Measurements from ENCODE around the gene MCTP2.

Gene MCTP2

DNA sequence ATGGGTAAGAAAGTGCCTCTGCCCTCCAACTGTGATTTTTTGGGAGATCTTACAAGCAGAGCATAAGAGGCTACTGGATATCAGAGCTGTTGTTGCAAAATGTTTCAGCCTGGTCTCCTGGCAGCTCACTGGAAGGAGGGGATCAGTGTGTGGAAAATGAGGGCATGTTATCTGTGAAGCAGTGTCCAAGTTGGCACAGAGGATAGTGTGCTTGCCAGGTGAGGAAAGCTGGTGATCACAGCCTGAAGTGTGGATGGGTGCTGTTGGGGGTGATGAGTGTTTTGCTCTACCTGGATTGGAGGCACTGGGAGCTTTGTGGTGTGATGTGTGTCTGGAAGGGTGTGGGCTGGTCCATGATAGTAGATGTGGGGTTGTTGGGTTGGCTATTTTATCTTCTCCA lies 69.3 kb downstream of the MCTP2 start:
- DNase-seq, result no peak

GRCh38 chr15:94305133-94305532 lies 73.8 kb downstream of the MCTP2 start:
- no peak for DNase-seq

- DNase-seq, result no peak
Measured at GRCh38 chr15:94306700-94307650, 75.6 kb downstream of the MCTP2 start.

DNA sequence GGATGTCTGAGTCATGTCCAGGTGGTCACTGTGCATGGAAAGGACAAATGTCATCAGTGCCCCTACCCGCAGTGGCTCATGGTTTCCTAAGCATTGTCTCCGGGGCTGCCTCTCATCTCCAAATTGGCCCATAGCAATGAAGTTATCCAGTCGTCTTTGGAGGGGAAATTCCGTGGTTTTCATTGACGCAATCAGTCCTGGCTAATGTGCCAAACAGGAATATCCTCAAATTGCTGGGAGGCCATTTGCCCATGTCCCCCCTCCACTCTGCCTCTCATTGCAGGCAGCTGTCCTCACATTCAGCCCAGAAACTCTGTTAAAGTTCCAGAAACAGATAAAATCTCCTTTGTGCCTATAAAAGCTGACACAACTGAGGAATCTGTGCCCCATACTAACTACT lies 81.6 kb downstream of the MCTP2 start:
- no peak for DNase-seq

DNA sequence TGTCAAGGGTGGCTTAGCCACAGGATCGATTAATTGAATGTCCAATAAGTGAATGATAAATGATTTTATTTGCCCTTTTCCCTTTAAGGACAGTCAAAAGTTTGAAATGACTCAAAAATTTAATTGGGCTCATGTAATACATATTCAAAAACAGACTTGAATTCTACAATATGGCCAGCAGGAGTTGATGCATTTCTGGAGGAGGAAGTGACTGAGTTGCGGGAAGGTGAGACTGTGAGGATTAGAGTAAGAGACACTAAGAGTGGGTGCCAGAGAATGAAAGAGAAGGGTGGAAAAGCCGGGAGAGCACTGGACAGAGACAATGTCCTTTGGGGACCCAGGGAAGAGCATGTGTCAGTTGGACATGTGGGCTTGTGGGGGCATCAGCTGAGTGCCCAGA lies 83.3 kb downstream of the MCTP2 start:
- no peak for DNase-seq

- DNase-seq, result no peak
Measured at GRCh38 chr15:94317211-94317610, 85.8 kb downstream of the MCTP2 start.

DNA sequence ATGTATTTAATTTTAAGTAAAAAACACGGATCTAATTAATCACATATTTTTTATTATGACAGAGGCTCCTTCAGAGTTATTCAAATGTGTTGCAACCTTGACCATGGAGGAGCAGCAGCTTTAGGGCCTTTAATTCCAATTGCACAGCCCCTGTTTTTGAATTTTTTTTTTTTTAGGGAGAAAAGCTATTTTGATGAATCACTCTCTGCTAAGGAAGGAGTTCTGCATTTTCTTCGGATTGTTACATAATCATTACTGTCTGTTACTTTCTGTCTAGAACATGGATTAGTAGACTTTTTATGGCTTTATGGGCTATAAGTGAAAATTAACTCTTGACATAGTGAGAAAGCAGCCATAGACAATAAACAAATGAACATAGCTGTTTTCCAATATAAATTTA lies 90.8 kb downstream of the MCTP2 start:
- no peak for DNase-seq

DNA sequence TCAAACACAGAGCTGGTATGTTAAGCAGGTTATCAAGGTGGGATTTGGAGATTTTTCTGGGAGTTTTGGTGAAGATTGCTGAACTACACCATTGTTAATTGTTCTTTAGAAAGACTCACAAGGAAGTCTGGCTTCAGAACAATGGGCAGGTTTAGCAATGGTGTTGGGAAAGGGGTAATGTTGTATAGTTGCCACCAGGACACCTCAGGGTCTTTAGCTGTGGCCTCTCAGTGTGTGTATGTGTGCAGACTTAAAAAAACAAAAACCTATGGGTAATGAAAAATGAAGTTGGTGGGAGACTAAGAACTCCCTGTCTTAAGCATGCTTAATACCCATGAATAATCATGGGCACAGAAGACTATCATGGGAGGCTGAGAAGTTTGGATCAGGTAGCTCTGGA lies 91.7 kb downstream of the MCTP2 start:
- DNase-seq, result no peak

GRCh38 chr15:94324117-94324826 lies 92.9 kb downstream of the MCTP2 start:
- no peak for DNase-seq

DNA sequence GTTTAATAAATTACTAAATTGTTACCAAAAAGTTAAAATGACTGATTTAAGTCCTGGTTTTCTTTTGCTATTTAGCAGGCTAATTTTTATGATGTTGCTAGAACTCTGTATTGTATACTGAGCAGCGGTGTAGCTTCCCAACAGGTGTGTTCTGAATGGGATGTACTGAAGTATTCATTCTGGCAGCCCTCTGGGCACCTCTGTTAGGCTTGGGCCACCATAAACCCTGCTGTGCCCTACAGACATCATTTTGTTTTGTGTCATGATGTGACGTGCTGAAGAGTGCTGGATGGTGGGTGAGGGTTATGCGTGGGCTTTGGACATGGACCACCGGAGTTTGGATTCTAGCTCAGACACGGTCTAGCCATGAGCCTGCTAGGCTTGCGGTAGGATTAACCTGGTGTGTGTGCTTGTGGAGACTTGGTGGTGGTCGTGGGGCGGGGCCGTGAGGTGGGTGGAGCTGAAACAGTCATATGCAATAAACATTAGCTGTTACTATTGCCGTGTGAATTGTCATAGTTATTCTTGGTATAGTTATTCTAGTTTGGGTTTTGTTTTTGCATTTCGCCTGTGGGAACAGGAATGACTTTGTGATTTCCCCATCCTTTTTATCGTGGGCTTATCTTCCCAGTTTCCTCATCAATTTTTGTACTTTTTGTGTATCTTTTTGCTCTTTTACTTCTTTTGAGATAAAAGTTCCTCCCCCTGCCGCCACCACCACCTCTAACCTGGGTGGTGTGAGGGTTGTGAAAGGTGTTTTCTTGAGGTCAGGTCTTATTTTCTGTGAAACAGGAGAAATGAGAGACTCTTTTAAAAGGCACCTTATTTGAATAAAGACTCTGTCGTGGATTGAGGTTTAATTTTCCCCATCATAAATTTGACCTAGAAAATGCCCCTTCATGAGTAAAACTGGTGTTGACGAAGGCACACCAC lies 93.7 kb downstream of the MCTP2 start:
- no peak for DNase-seq

- DNase-seq, result no peak
Measured at GRCh38 chr15:94327356-94327936, 96.1 kb downstream of the MCTP2 start.

GRCh38 chr15:94331731-94332130 lies 100.4 kb downstream of the MCTP2 start:
- DNase-seq, result no peak

- DNase-seq, result no peak
Measured at GRCh38 chr15:94335616-94336015, 104.3 kb downstream of the MCTP2 start.

- no peak for DNase-seq
Measured at GRCh38 chr15:94336817-94337467, 105.6 kb downstream of the MCTP2 start.

- no peak for DNase-seq
Measured at GRCh38 chr15:94338243-94338846, 107.0 kb downstream of the MCTP2 start.

GRCh38 chr15:94346282-94346681 lies 114.9 kb downstream of the MCTP2 start:
- DNase-seq, result no peak

GRCh38 chr15:94348084-94348483 lies 116.7 kb downstream of the MCTP2 start:
- no peak for DNase-seq

DNA sequence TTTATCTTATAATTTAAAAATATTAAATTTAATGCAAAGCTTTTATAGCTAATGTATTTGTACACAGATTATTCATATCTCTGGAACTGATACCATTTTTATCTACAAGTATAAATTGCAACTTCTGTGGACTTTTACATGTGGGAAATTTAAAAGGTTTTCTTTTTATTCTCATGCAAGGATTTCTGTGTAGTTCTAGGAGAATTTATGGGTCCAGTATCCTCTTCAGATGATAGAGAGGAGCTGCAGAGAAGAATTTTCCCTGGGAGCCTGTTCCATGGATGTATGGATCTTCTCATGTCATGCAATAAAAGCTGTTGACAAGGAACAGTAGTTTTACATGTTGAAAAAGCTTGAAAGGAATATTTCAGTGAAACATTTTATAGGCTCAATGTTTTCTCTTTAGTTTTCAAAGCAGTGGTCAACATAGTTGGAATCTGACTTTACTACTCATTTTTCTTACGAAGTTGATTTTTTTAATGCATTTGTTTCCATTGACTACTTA lies 119.7 kb downstream of the MCTP2 start:
- DNase-seq, result no peak

DNA sequence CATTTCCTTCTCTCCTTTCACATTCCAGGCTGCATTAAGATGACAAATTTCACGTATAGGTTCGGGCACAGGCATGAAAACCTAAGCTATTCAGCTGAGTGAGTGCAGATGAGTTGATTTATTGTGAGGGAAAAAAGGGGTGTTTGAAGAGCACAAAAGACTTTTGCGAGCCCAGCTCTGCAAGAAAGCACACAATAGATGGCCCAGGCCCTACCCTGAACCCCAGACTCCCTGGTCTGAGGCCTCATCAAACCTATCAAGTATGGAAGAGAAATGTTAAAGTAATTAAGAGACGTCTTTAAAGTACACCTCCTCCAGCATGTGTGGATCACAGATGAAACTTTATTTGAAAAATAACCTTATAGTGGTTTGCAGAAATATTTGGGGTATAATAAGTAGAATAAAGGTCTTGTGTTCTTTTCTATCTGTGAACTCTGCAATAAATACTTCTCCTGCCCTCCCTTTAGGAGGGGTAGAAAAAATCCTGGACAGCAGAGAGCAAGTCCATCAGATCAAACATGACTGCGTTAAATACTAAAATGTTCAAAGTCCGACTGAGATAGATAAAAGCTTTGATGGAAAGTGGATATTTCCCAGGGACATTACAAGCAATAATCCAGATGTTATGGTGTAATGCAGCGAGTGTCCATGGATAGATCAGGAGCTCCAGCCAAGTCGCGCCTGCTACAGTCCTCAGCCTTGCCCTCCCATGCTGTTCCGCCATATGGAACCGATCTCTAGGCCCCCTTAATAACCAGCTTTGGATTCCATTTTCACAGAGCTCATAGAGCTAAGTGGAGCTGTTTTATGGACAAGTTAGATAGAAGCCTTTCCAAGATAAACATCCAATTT lies 121.5 kb downstream of the MCTP2 start:
- DNase-seq, result no peak

DNA sequence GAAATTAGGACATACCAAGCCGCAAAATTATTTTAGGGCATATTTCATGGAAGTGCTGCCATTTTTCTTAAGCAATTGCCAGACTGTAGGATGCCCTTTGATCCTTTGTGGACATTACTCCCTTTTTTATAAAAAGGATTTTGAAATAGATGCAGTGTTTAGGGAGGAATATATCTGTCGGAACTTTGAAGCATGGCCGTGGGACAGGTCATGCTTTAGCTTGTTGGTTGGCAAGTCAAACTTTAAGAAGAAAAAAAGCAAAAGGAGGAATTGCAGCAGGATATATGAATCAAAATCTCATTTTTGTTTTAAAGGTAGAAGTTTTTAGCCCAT lies 122.1 kb downstream of the MCTP2 start:
- no peak for DNase-seq

GRCh38 chr15:94354655-94355054 lies 123.3 kb downstream of the MCTP2 start:
- DNase-seq, result no peak
